Type B pancreatic cell (in vitro differentiated cells): ENCODE data around the gene ZCCHC7. TPM values are rescaled to one million over a fixed set of nuclear protein-coding genes. Genes with fewer than 3 reads are reported as not detected.

ENCODE experiments used
- DNase-seq: peaks from one replicate; pipeline ENCODE4 v3.0.0; 2021; ENCODE audit warnings: mixed read lengths; ENCODE audit not compliant: unreplicated experiment; ENCODE audit errors: extremely low spot score
- H3K27ac Mint-ChIP-seq: 2 replicates; pipeline ENCODE4 v1.8.0; 2021; ENCODE audit warnings: mild to moderate bottlenecking, mixed read lengths
- H3K27me3 Mint-ChIP-seq: 2 replicates; pipeline ENCODE4 v1.8.0; 2021; ENCODE audit warnings: mixed read lengths
- H3K36me3 Mint-ChIP-seq: 2 replicates; pipeline ENCODE4 v1.8.0; 2021; ENCODE audit warnings: mixed read lengths
- H3K4me1 Mint-ChIP-seq: one replicate; pipeline ENCODE4 v1.8.0; 2021; ENCODE audit warnings: mixed read lengths; ENCODE audit not compliant: unreplicated experiment
- H3K4me3 Mint-ChIP-seq: 2 replicates; pipeline ENCODE4 v1.8.0; 2021; ENCODE audit warnings: mild to moderate bottlenecking, mixed read lengths
- H3K9me3 Mint-ChIP-seq: 2 replicates; pipeline ENCODE4 v1.8.0; 2021; ENCODE audit warnings: mixed read lengths
- CTCF ChIP-seq: fragments of 200-600 bp; sonication (generic); conservative IDR thresholded peaks from 2 replicates; pipeline ENCODE4 v1.5.0; 2021; ENCODE audit warnings: antibody characterized with exemption, mild to moderate bottlenecking
- total RNA-seq: library from RNA; stranded (reverse); gene quantifications from 2 replicates; pipeline ENCODE4 v1.2.1, GENCODE V29; 2021; ENCODE audit warnings: low replicate concordance

Gene ZCCHC7
- total RNA-seq, 1 donor from 2014 or later, result 20.3 TPM

GRCh38 chr9:37378613-37379004, 258.2 kb downstream of the ZCCHC7 start:
- H3K4me3 Mint-ChIP-seq, result no peak overlapping the region
- no peak for TF ChIP-seq CTCF
- H3K27ac Mint-ChIP-seq, result no peak overlapping the region
- H3K36me3 Mint-ChIP-seq, result no peaks in the 10 kb centered on the region
- H3K27me3 Mint-ChIP-seq, result peaks cover 22% of the 10 kb centered on the region
- H3K4me1 Mint-ChIP-seq, result no peaks in the 10 kb centered on the region
- H3K9me3 Mint-ChIP-seq, result peaks cover 8% of the 10 kb centered on the region
- DNase-seq, result no peak

- Mint-ChIP-seq H3K4me1 (no peaks in the 10 kb centered on the region), H3K36me3 (no peaks in the 10 kb centered on the region), H3K27ac (no peak overlapping the region), H3K9me3 (peaks cover 8% of the 10 kb centered on the region), H3K27me3 (peaks cover 22% of the 10 kb centered on the region), H3K4me3 (no peak overlapping the region)
- no peak for DNase-seq
- TF ChIP-seq CTCF, result no peak
Observed at GRCh38 chr9:37379835-37380234, 259.5 kb downstream of the ZCCHC7 start.

GRCh38 chr9:37380570-37380969, 260.2 kb downstream of the ZCCHC7 start:
- H3K4me1 Mint-ChIP-seq, result no peaks in the 10 kb centered on the region

GRCh38 chr9:37381094-37381741, 260.8 kb downstream of the ZCCHC7 start:
- no peaks in the 10 kb centered on the region for H3K4me1 Mint-ChIP-seq
- H3K36me3 Mint-ChIP-seq, result no peaks in the 10 kb centered on the region

More at GRCh38 chr9:37380570-37380969, 260.2 kb downstream of the ZCCHC7 start:
- Mint-ChIP-seq H3K27ac (no peak overlapping the region), H3K36me3 (no peaks in the 10 kb centered on the region), H3K27me3 (peaks cover 22% of the 10 kb centered on the region), H3K4me3 (no peak overlapping the region), H3K9me3 (peaks cover 8% of the 10 kb centered on the region)
- no peak for DNase-seq
- TF ChIP-seq CTCF, result no peak

GRCh38 chr9:37382161-37382981, 262.0 kb downstream of the ZCCHC7 start:
- Mint-ChIP-seq H3K36me3 (no peaks in the 10 kb centered on the region), H3K27me3 (peaks cover 12% of the 10 kb centered on the region), H3K9me3 (peaks cover 8% of the 10 kb centered on the region)

More at GRCh38 chr9:37381094-37381741, 260.8 kb downstream of the ZCCHC7 start:
- Mint-ChIP-seq H3K27me3 (peaks cover 19% of the 10 kb centered on the region), H3K4me3 (no peak overlapping the region), H3K9me3 (peaks cover 8% of the 10 kb centered on the region), H3K27ac (no peak overlapping the region)
- no peak for DNase-seq
- TF ChIP-seq CTCF, result no peak

More at GRCh38 chr9:37382161-37382981, 262.0 kb downstream of the ZCCHC7 start:
- H3K4me3 Mint-ChIP-seq, result no peak overlapping the region
- no peak for DNase-seq
- TF ChIP-seq CTCF, result no peak
- H3K4me1 Mint-ChIP-seq, result no peaks in the 10 kb centered on the region
- no peak overlapping the region for H3K27ac Mint-ChIP-seq
